H1 (cell line): ENCODE measurements around the gene RXRA. TPM values are rescaled to one million over a fixed set of nuclear protein-coding genes. Genes with fewer than 3 reads are reported as not detected.

Source experiments
- BRCA1 ChIP-seq: IDR thresholded peaks from 2 replicates; pipeline ENCODE4 v1.6.1; 2012; ENCODE audit warnings: low read depth, low read length, improper control_type of control experiment
- CHD1 ChIP-seq: IDR thresholded peaks from 2 replicates; pipeline ENCODE4 v1.6.1; 2012; ENCODE audit warnings: low read depth, low read length, improper control_type of control experiment
- EP300 ChIP-seq, 2 experiments: IDR thresholded peaks; 1 replicate in 1 of 2; 2 replicates in 1 of 2; pipeline ENCODE4 v1.6.1; 2011 to 2012; ENCODE audit warnings: low read depth in 2 of 2, low read length in 2 of 2, mild to moderate bottlenecking in 2 of 2, borderline replicate concordance in 1 of 2, inconsistent platforms in 1 of 2, moderate library complexity in 1 of 2
- KDM4A ChIP-seq: IDR thresholded peaks from one replicate; pipeline ENCODE4 v1.7.1; 2012; ENCODE audit warnings: low read depth, mild to moderate bottlenecking, moderate library complexity, low read length, inconsistent platforms; ENCODE audit not compliant: severe bottlenecking
- PHF8 ChIP-seq: fragments of 200-600 bp; sonication (generic); conservative IDR thresholded peaks from 2 replicates; pipeline ENCODE4 v1.7.1; 2012; ENCODE audit warnings: low read depth, mild to moderate bottlenecking, inconsistent platforms, low read length, moderate library complexity
- POLR2AphosphoS5 ChIP-seq: IDR thresholded peaks from 2 replicates; pipeline ENCODE4 v1.6.1; 2011; ENCODE audit warnings: low read depth, low read length
- SIN3A ChIP-seq, 2 experiments: IDR thresholded peaks in 1 of 2; conservative IDR thresholded peaks in 1 of 2; 2 replicates each; pipeline ENCODE4 v1.6.1; 2011 to 2012; ENCODE audit warnings: low read length in 2 of 2, improper control_type of control experiment in 1 of 2, low read depth in 1 of 2, mild to moderate bottlenecking in 1 of 2
- SP4 ChIP-seq: IDR thresholded peaks from 2 replicates; pipeline ENCODE4 v1.6.1; 2012; ENCODE audit warnings: low read length, inconsistent platforms
- polyA plus RNA-seq, 7 experiments: library from polyadenylated mRNA; depleted of rRNA in 3 of 7; stranded (reverse) in 5 of 7; unstranded in 2 of 7; fragments of >200 nt in 5 of 7; fragments of 200-250 nt in 2 of 7; gene quantifications; 1 replicate in 5 of 7; 2 replicates in 1 of 7; 4 replicates in 1 of 7; pipeline versions ENCODE4 v1.2.1 to v1.2.3, GENCODE V29; 2011 to 2013; ENCODE audit warnings: missing spikeins in 2 of 7, mixed read lengths in 2 of 7
- total RNA-seq: library from RNA; stranded (reverse); fragmentation: NEBNext Ultra II Directional; extraction: Animal tissue kit (Norgen Biotek cat#: 25700); gene quantifications from 2 replicates; pipeline ENCODE4 v1.2.1, GENCODE V29; 2021

Gene RXRA
- total and polyA plus RNA-seq, 2 of the 8 experiments (the other 6 are each of a cell fraction or from before 2014, with no cell fraction given): 9.8 to 29.4 TPM

DNA sequence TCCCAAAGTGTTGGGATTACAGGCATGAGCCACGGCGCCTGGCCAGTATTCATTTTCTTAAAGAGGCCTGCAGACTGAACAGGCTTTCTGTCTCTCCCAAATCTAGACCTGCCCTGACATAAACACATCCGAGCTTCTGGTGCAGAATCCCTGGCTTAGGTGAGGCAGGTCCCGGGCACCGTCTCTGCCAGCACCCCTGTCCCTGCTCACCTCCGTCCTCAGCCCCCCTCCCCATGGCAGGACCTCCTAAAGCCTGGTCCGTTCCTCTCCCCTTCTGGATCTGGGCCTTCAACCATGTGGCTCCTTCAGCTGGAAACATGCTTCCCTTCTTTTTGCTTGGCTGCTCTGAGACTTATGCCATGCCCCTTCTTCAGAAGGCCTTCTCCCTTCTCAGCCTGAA lies 22.7 kb upstream of the RXRA start (continued):
- no peak for TF ChIP-seq CHD1
- no peak for TF ChIP-seq KDM4A
- TF ChIP-seq BRCA1: no peak
- TF ChIP-seq PHF8: no peak
- no peak for TF ChIP-seq EP300 (IDR thresholded peaks at IDR 0.05; ENCODE audit: borderline replicate concordance in 1 of 2, low read depth in 2 of 2, low read length in 2 of 2)
- TF ChIP-seq SIN3A (conservative IDR thresholded peaks at IDR 0.05 in 1 of 2, IDR thresholded peaks at IDR 0.05 in 1 of 2; ENCODE audit: low read depth in 1 of 2, low read length in 2 of 2): no peak
- TF ChIP-seq POLR2AphosphoS5: no peak
- TF ChIP-seq SP4: no peak
